Measurements from ENCODE around the gene CACNA1D.

DNA sequence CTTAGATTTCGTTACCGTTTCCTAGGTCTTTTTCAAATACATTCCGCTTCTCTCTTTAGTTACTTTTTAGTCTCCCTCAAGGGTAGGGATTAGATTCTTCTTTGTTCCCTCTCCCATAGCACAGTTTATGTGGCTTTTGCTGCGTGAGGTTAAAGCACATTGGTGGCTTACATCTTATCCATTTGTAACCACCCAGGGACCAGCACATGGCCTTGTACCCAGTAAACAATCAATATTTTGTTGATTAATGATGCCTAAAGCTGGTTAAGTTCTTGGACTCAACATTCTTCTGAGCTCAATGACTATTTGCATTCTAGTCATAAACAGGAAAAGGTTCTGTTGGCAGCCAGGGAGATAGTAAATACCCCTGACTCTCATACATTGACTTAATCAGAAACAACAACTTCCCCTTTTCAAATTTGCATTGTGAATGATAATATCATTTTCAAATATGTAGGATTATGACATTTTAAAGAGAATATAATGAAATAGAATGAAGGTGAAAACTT, 60.2 kb downstream of the CACNA1D start:
- TF ChIP-seq CTCF (IDR thresholded peaks at IDR 0.05; ENCODE audit: poor library complexity) = no peak
- TF ChIP-seq EZH2 (IDR thresholded peaks at IDR 0.05; ENCODE audit: borderline replicate concordance) = no peak
- TF ChIP-seq EZH2phosphoT487 (IDR thresholded peaks at IDR 0.05; ENCODE audit: low read depth, severe bottlenecking, unreplicated experiment) = no peak
